Sigmoid colon (tissue), 4 donors: ENCODE results near the gene BOLA3.

Source experiments
- CTCF ChIP-seq, 4 experiments: fragments of 450-650 bp in 3 of 4; fragments of 200-600 bp in 1 of 4; IDR thresholded peaks; one replicate each; pipeline ENCODE4 v1.5.1; 2016 to 2019; ENCODE audit warnings: antibody characterized with exemption in 4 of 4, mild to moderate bottlenecking in 3 of 4, moderate library complexity in 2 of 4
- EP300 ChIP-seq, 4 donors: sonication (generic); formaldehyde crosslinking; IDR thresholded peaks; one replicate each; pipeline ENCODE4 v1.6.1; 2017; ENCODE audit warnings: antibody characterized with exemption in 4 of 4
- POLR2A ChIP-seq, 2 donors: fragments of 450-650 bp; IDR thresholded peaks; one replicate each; pipeline ENCODE4 v1.6.1; 2016; ENCODE audit warnings: antibody characterized with exemption in 2 of 2, mild to moderate bottlenecking in 2 of 2, moderate library complexity in 2 of 2
- POLR2AphosphoS5 ChIP-seq, 4 donors: sonication (generic); formaldehyde crosslinking; IDR thresholded peaks; one replicate each; pipeline ENCODE4 v1.6.1; 2017; ENCODE audit warnings: antibody characterized with exemption in 4 of 4

GRCh38 chr2:74181739-74182138, 34.0 kb upstream of the BOLA3 start:
- TF ChIP-seq POLR2A (IDR thresholded peaks at IDR 0.05) (no peak), CTCF (IDR thresholded peaks at IDR 0.05) (no peak), EP300 (IDR thresholded peaks at IDR 0.05) (no peak), POLR2AphosphoS5 (IDR thresholded peaks at IDR 0.05) (peak in 1 of 4 donors; percentile 10)
